ENCODE data around the gene C10orf95.

GRCh38 chr10:102413806-102414561, 37.4 kb downstream of the C10orf95 start:
- TF ChIP-seq CTCF (IDR thresholded peaks at IDR 0.05), result no peak
- TF ChIP-seq EP300 (IDR thresholded peaks at IDR 0.05), result no peak
- TF ChIP-seq POLR2A (IDR thresholded peaks at IDR 0.05), result no peak
